Measurements from ENCODE around the gene ANKRD55. TPM values are rescaled to one million over a fixed set of nuclear protein-coding genes. Genes with fewer than 3 reads are reported as not detected.
A peak's percentile ranks its signal among the peaks of the same experiment; 100 is the strongest.
"Not testable (repeated sequence)": the region's sequence is repeated elsewhere in the genome, so short reads cannot be mapped to it uniquely, and the experiment has no call there.

The ANKRD55 gene
- total RNA-seq, 1 experiment from 2014 or later, result not detected

- ChIA-PET POLR2A (ENCODE audit: unreplicated experiment) (interaction anchor here (0.6 kb wide), 1 partner anchor 17 kb away, joined by 3 read pairs; no protein-coding TSS in a partner anchor), CTCF (interaction anchor here (0.6 kb wide), 2 partner anchors 15 to 226 kb away, joined by 3 to 8 read pairs; no protein-coding TSS in a partner anchor)
- H4K20me1 ChIP-seq (ENCODE audit: insufficient read depth), result no peaks in the 10 kb centered on the region
- no peaks in the 10 kb centered on the region for H3K9me3 ChIP-seq (ENCODE audit: insufficient read depth, low read depth)
- TF ChIP-seq EZH2 (IDR thresholded peaks at IDR 0.05; ENCODE audit: low read depth), result no peak
- TF ChIP-seq CTCF (conservative IDR thresholded peaks at IDR 0.05), result no peak
- H3K27ac ChIP-seq, result peak overlapping the region; percentile 35; the same call in 1 of the 2 replicates
- peak overlapping the region; percentile 64 for H2AFZ ChIP-seq
- H3K9me2 ChIP-seq (ENCODE audit: insufficient read depth), result no peaks in the 10 kb centered on the region
- peak overlapping the region; percentile 43 for H3K4me2 ChIP-seq
- no TSS peak for BruUV-seq (replicated peaks)
- H3F3A ChIP-seq (ENCODE audit: insufficient read depth, low read depth), result peaks cover 5% of the 10 kb centered on the region; the same call in 1 of the 2 replicates
- intact Hi-C loops (cut with micrococcal nuclease; ENCODE audit: unreplicated experiment), result no loop called here
- peaks cover 17% of the 10 kb centered on the region for H3K4me1 ChIP-seq (replicated peaks; ENCODE audit: insufficient read depth)
- no peaks in the 10 kb centered on the region for H3K27me3 ChIP-seq (ENCODE audit: insufficient read depth, low read depth)
- no peaks in the 10 kb centered on the region for H3K36me3 ChIP-seq (ENCODE audit: low read depth)
- no peaks in the 10 kb centered on the region for H3K79me2 ChIP-seq (ENCODE audit: low read depth)
- no peak overlapping the region for H3K4me3 ChIP-seq
- peak; percentile 3 to 58 for DNase-seq
These were observed 78.2 kb downstream of the ANKRD55 start for GRCh38 chr5:56154732-56155484.

GRCh38 chr5:56152437-56152836 is 80.7 kb downstream of the ANKRD55 start:
- no peak for TF ChIP-seq CTCF (conservative IDR thresholded peaks at IDR 0.05)
- no peak for TF ChIP-seq EZH2 (IDR thresholded peaks at IDR 0.05; ENCODE audit: low read depth)
- H3K27ac ChIP-seq, result no peak overlapping the region
- no peak for DNase-seq
- H3K27me3 ChIP-seq (ENCODE audit: insufficient read depth, low read depth), result no peaks in the 10 kb centered on the region
- H4K20me1 ChIP-seq (ENCODE audit: insufficient read depth), result no peaks in the 10 kb centered on the region
- no peak overlapping the region for H3K4me2 ChIP-seq
- intact Hi-C loops (cut with micrococcal nuclease; ENCODE audit: unreplicated experiment), result no loop called here
- no peaks in the 10 kb centered on the region for H3K9me2 ChIP-seq (ENCODE audit: insufficient read depth)
- ChIA-PET CTCF (no interaction called here), POLR2A (ENCODE audit: unreplicated experiment) (no interaction called here)
- no peak overlapping the region for H2AFZ ChIP-seq
- H3K79me2 ChIP-seq (ENCODE audit: low read depth), result no peaks in the 10 kb centered on the region
- peaks cover 13% of the 10 kb centered on the region for H3K4me1 ChIP-seq (replicated peaks; ENCODE audit: insufficient read depth)
- H3K4me3 ChIP-seq, result no peak overlapping the region
- no TSS peak for BruUV-seq (replicated peaks)
- H3F3A ChIP-seq (ENCODE audit: insufficient read depth, low read depth), result peaks cover 5% of the 10 kb centered on the region; the same call in 1 of the 2 replicates
- no peaks in the 10 kb centered on the region for H3K9me3 ChIP-seq (ENCODE audit: insufficient read depth, low read depth)
- H3K36me3 ChIP-seq (ENCODE audit: low read depth), result no peaks in the 10 kb centered on the region

GRCh38 chr5:56150756-56151155 is 82.4 kb downstream of the ANKRD55 start:
- H3K27me3 ChIP-seq (ENCODE audit: insufficient read depth, low read depth); H3K9me3 ChIP-seq (ENCODE audit: insufficient read depth, low read depth); H3K36me3 ChIP-seq (ENCODE audit: low read depth); H4K20me1 ChIP-seq (ENCODE audit: insufficient read depth); DNase-seq; H3F3A ChIP-seq (ENCODE audit: insufficient read depth, low read depth); H2AFZ ChIP-seq; BruUV-seq (replicated peaks); H3K4me3 ChIP-seq; H3K27ac ChIP-seq; H3K9me2 ChIP-seq (ENCODE audit: insufficient read depth); H3K4me2 ChIP-seq; CTCF ChIA-PET; H3K79me2 ChIP-seq (ENCODE audit: low read depth); POLR2A ChIA-PET (ENCODE audit: unreplicated experiment); intact Hi-C loops (cut with micrococcal nuclease; ENCODE audit: unreplicated experiment): not testable (repeated sequence)
- H3K4me1 ChIP-seq (replicated peaks; ENCODE audit: insufficient read depth), result peaks cover 17% of the 10 kb centered on the region

All from PC-9 (cell line).